LNCAP (cell line): ENCODE measurements around the gene FOXP1.

ENCODE experiments used
- TF ChIP-seq, protein P1 (sequence below): fragments of 450-650 bp; IDR thresholded peaks from 2 replicates; pipeline ENCODE4 v1.5.1; 2017; ENCODE audit warnings: mild to moderate bottlenecking

The FOXP1 gene

DNA sequence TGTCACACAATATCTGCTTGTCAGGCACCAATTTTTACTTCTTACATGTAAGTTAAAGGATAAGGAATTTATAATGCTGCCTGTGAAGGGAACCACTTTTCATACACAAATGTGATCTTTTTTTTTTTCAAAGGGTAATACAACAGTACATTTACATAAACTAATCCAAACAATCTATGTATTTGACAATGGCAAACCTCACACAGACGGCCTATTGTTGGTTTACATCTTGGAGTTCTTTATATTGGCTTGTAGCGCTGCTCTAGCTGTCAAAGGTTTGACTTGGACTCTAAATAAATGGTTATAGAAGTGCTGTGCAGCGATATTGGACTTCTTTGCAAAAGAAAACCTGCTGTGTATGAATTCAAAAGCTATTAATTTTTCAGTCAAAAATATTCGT is 598.0 kb downstream of the FOXP1 start:
- TF ChIP-seq, protein P1, sequence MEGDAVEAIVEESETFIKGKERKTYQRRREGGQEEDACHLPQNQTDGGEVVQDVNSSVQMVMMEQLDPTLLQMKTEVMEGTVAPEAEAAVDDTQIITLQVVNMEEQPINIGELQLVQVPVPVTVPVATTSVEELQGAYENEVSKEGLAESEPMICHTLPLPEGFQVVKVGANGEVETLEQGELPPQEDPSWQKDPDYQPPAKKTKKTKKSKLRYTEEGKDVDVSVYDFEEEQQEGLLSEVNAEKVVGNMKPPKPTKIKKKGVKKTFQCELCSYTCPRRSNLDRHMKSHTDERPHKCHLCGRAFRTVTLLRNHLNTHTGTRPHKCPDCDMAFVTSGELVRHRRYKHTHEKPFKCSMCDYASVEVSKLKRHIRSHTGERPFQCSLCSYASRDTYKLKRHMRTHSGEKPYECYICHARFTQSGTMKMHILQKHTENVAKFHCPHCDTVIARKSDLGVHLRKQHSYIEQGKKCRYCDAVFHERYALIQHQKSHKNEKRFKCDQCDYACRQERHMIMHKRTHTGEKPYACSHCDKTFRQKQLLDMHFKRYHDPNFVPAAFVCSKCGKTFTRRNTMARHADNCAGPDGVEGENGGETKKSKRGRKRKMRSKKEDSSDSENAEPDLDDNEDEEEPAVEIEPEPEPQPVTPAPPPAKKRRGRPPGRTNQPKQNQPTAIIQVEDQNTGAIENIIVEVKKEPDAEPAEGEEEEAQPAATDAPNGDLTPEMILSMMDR: no peak

DNA sequence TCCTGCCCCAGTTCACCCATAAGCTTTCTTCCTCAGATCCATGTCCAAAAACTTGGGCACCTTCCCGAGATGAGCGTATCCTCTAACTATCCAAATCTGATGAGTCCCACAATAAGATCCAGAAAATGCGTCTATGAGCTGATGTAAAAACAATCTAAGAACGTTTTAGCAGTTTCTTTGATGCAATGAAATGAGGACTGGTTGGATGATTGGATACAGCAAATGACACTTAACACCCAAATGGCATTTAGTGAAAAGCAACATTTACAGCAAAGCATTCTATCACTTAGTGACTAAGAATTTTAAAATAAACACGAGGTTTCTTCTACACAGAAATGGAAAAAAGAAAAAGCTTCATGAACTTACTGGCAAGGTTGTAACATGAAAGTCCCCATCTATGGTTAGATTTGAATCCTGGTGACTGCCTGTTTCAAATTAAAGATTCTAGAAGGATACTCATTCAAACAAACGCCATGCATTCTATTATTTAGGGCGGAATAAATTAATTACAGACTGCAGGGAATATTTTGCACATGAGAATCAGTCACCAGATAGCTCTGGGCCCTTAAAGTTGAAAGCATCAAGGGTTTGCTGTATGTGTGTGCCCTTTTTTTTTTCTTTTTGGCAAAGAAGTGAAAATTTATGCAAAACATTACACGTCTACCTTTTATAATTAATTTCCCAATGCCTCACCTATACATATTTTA is 598.6 kb downstream of the FOXP1 start:
- TF ChIP-seq, protein P1: no peak

DNA sequence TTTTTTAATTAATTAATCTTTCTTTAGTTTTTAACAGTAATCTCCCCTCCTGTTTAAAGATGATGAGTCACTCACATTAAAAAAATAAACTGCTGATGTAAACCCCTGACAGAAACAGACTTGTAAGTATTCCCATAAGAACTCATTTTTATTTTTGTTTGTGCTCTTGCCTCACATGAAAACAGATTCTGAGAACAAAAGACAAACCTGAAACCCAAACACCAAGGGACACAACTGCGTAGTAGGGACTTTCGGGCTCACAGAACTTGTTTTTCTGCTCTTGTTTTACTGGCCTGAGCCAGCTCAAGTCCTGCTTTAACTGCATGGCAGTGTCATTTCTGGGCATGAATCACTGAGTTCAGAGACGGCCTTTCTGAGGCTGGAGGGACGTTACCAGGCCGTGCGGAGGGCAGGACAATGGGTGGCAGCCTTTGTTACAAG is 600.8 kb downstream of the FOXP1 start:
- TF ChIP-seq, protein P1: no peak

DNA sequence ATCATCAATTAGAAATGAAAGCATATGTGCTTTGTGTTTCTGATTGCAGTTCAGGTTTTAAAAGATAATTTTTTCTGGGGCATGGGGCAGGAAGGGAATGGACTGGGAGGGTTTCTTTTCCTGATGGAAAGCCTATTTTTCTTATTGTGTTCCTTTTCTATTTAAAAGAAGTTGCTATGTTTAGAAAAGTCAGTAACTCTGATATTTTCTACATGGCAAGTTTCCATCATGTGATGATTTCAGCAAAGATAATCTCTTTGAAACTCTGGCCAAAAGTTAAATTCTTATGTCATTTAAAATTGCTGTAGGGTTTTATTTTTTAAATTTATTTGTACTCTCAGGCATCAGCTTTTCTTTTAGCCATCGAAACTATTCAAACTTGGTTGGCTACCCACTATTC is 601.2 kb downstream of the FOXP1 start:
- TF ChIP-seq, protein P1: no peak

DNA sequence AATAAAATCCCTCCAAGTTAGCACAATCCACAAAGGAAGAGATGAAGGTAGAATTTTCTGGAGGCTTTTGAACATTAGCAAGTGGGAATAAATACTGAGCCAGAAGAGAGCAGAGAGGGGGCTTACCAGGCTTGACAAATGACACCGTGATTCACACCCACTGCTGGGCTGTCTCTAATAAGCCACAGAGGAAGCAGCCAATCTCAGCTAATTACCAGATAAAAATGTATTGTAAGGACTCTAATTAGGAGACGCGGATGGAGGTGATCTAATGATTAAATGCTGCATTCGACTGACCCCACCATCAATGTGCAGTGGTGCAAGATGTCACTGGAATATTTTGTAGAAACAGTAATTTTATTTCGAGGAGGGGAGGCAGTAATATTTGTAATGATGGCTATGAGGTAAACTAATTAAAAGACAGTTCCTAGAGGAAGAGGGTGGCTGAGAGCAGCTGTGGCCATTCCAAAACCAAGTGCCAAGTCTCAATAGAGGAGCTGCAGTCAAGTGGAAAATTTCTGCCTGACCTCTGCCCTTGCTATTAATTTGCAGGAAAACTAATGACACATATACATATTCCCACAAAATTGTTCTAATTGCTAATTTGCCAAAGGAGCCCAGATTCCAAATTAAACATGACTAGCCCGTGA is 602.2 kb downstream of the FOXP1 start:
- TF ChIP-seq, protein P1: no peak

DNA sequence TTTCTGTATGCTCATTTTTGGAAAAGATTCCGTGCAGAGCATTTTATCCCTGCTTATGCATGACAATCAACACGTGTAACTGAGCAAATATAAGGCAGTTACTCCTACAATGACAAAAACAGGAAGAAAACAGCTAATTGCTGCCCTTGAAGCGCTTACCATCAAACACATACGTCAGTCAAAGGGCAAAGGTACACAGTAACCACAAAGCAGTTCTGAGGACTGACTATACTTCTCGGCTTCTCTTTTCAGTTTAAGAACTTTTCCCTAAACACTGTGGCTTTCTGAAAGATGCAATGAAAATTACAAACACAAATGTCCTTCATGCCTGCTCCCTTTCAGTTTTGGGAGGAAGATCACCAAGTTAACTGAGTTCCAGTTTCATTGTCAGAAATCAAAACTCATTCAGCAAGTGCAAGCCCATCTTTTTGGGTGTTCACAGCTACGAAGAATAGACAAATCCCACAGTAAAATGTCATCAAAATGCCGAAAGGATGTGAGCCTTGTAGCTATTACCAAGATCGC is 602.8 kb downstream of the FOXP1 start:
- TF ChIP-seq, protein P1: no peak

DNA sequence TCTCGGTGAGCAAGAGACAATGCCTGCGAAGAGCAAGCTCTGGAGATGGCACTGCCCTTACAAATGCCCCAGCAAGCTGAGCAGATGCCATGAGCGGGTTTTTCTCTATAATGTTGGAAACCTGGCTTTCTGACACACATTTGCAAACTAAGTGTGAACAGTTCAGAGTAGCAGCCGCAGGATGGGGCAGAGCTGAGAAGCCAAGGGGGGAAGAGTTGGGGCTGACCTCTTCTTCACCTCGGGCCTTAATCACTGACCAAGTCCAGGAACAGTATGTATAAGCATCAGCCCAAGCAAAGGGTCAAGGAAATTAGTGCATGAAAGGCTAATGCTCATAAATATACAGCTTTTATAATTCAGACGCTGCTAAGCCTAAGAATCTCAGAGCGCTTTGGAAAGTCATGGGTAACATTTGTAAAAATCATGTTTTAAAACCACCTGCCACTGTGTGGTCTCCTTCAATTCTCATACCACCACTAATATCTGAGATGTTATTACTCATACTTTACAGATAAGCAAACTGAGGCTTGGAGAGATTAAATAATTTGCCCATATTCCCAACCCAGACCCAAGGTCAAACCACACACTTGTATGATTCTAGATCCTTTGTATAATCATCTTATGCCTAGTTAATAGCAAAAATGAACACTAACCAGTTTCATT is 603.4 kb downstream of the FOXP1 start:
- TF ChIP-seq, protein P1: no peak
